B cell (primary cell): ENCODE results near the gene KRT9. TPM values are rescaled to one million over a fixed set of nuclear protein-coding genes. Genes with fewer than 3 reads are reported as not detected.

Experiments used
- ATAC-seq: fragments of 200-7000 bp; cut with Tn5 transposase; one replicate; pipeline ENCODE4 v1.10.0; 2021; ENCODE audit warnings: low read depth, mild to moderate bottlenecking, moderate number of reproducible peaks, moderate library complexity
- CTCF ChIA-PET: fragments of 350-600 bp; sonication (Branson Sonifier 250); formaldehyde crosslinking; loops from one replicate; lab custom pipeline; 2021; ENCODE audit warnings: antibody characterized with exemption, inconsistent platforms; lab: Charles Lee
- POLR2A ChIA-PET: fragments of 350-600 bp; sonication (Branson Sonifier 250); formaldehyde crosslinking; loops from one replicate; lab custom pipeline; 2021; ENCODE audit warnings: antibody characterized with exemption; lab: Charles Lee
- DNase-seq: peaks from one replicate; pipeline ENCODE4 v3.0.0; 2013
- H2AFZ ChIP-seq: 2 replicates; pipeline ENCODE4 v1.6.1; 2012; ENCODE audit warnings: mild to moderate bottlenecking, low read depth, low read length; ENCODE audit not compliant: insufficient read depth, poor library complexity, severe bottlenecking
- H3K27ac ChIP-seq, 2 donors: 1 replicate in 1 of 2; 2 replicates in 1 of 2; pipeline ENCODE4 v1.5.1; 2012 to 2013; ENCODE audit warnings: low read length in 2 of 2, mild to moderate bottlenecking in 2 of 2, moderate library complexity in 1 of 2
- H3K27me3 ChIP-seq, 4 experiments: fragments of 200-600 bp in 1 of 4; sonication (generic) in 1 of 4; replicated peaks in 1 of 4; 1 replicate in 2 of 4; 2 replicates in 2 of 4; pipeline versions ENCODE4 v1.6.1 to v1.7.0; 2013 to 2016; ENCODE audit warnings: low read length in 3 of 4, mild to moderate bottlenecking in 2 of 4, mixed read lengths in 1 of 4, moderate library complexity in 1 of 4; ENCODE audit not compliant: insufficient read depth in 4 of 4, control insufficient read depth in 3 of 4; ENCODE audit errors: control extremely low read depth in 1 of 4
- H3K36me3 ChIP-seq, 2 experiments: replicated peaks in 1 of 2; 1 replicate in 1 of 2; 2 replicates in 1 of 2; pipeline versions ENCODE4 v1.6.1 to v1.7.1; 2013; ENCODE audit warnings: low read length in 1 of 2; ENCODE audit not compliant: insufficient read depth in 2 of 2, control insufficient read depth in 1 of 2; ENCODE audit errors: control extremely low read depth in 1 of 2, extremely low read depth in 1 of 2
- H3K4me1 ChIP-seq, 2 donors: fragments of 200-600 bp in 1 of 2; sonication (generic) in 1 of 2; 1 replicate in 1 of 2; 2 replicates in 1 of 2; pipeline versions ENCODE4 v1.5.1 to v1.6.1; 2013 to 2017; ENCODE audit warnings: low read length in 2 of 2; ENCODE audit not compliant: control insufficient read depth in 2 of 2, insufficient read depth in 2 of 2
- H3K4me2 ChIP-seq: replicated peaks from 2 replicates; pipeline ENCODE3; 2012; ENCODE audit warnings: mild to moderate bottlenecking, low read depth, low read length; ENCODE audit not compliant: poor library complexity, severe bottlenecking
- H3K4me3 ChIP-seq, 5 experiments: fragments of 200-600 bp in 1 of 5; sonication (generic) in 1 of 5; 1 replicate in 3 of 5; 2 replicates in 2 of 5; pipeline versions ENCODE4 v1.5.1 to v1.7.0; 2011 to 2016; ENCODE audit warnings: low read length in 4 of 5, mild to moderate bottlenecking in 4 of 5, low read depth in 2 of 5, control low read depth in 1 of 5, moderate library complexity in 1 of 5; ENCODE audit not compliant: insufficient read depth in 1 of 5; ENCODE audit errors: control extremely low read depth in 1 of 5, extremely low read depth in 1 of 5
- H3K79me2 ChIP-seq: fragments of 200-600 bp; sonication (generic); one replicate; pipeline ENCODE4 v1.6.0; 2016; ENCODE audit warnings: low read length; ENCODE audit not compliant: control insufficient read depth, insufficient read depth
- H3K9ac ChIP-seq: fragments of 200-600 bp; sonication (generic); 2 replicates; pipeline ENCODE4 v1.6.1; 2017; ENCODE audit warnings: mild to moderate bottlenecking, low read length, moderate library complexity
- H3K9me3 ChIP-seq, 3 donors: one replicate each; pipeline versions ENCODE4 v1.6.1 to v1.7.1; 2013; ENCODE audit warnings: low read length in 2 of 3; ENCODE audit not compliant: control insufficient read depth in 2 of 3, insufficient read depth in 1 of 3; ENCODE audit errors: control extremely low read depth in 1 of 3
- H4K20me1 ChIP-seq: 2 replicates; pipeline ENCODE4 v1.6.0; 2012; ENCODE audit warnings: mild to moderate bottlenecking, low read length; ENCODE audit not compliant: insufficient read depth, control insufficient read depth, poor library complexity, severe bottlenecking
- H3K27ac Mint-ChIP-seq: one replicate; pipeline ENCODE4 v1.8.0; 2021; ENCODE audit warnings: mixed read lengths
- H3K27me3 Mint-ChIP-seq: one replicate; pipeline ENCODE4 v1.8.0; 2021; ENCODE audit warnings: mixed read lengths
- H3K4me1 Mint-ChIP-seq: one replicate; pipeline ENCODE4 v1.8.0; 2021; ENCODE audit warnings: mixed read lengths
- H3K4me3 Mint-ChIP-seq: one replicate; pipeline ENCODE4 v1.8.0; 2021; ENCODE audit warnings: mixed read lengths
- H3K9me3 Mint-ChIP-seq: one replicate; pipeline ENCODE4 v1.8.0; 2022; ENCODE audit warnings: mixed read lengths; ENCODE audit not compliant: insufficient read depth
- CTCF ChIP-seq: fragments of 200-600 bp; IDR thresholded peaks from one replicate; pipeline ENCODE4 v1.8.0; 2022; ENCODE audit warnings: antibody characterized with exemption, mild to moderate bottlenecking
- EZH2 ChIP-seq: IDR thresholded peaks from 2 replicates; pipeline ENCODE4 v1.6.1; 2012; ENCODE audit warnings: borderline replicate concordance, low read depth, mild to moderate bottlenecking, moderate library complexity, low read length; ENCODE audit not compliant: insufficient read depth, poor library complexity, severe bottlenecking
- WGBS: methylation state at CpG from one replicate; pipeline ENCODE4 v1.1.5; 2013; ENCODE audit warnings: missing lambda C conversion rate; ENCODE audit not compliant: insufficient coverage; 5-methylcytosine and 5-hydroxymethylcytosine counted together
- intact Hi-C: fragments of 100-400 bp; cut with micrococcal nuclease; formaldehyde crosslinking; loops from one replicate; pipeline ENCODE4 v1.10.0; 2022
- polyA plus RNA-seq: library from polyadenylated mRNA; depleted of rRNA; stranded (reverse); fragments of >200 nt; gene quantifications from 2 replicates; pipeline ENCODE4 v1.2.3, GENCODE V29; 2012
- total RNA-seq, 2 donors: library from RNA; stranded (reverse); fragments of 120-200 nt in 1 of 2; gene quantifications; 1 replicate in 1 of 2; 2 replicates in 1 of 2; pipeline versions ENCODE4 v1.2.3 to v1.2.4, GENCODE V29; 2013 to 2022

KRT9 gene
- total and polyA plus RNA-seq, 2 donors (not counting 1 experiment from before 2014, with no cell fraction given): not detected

DNA sequence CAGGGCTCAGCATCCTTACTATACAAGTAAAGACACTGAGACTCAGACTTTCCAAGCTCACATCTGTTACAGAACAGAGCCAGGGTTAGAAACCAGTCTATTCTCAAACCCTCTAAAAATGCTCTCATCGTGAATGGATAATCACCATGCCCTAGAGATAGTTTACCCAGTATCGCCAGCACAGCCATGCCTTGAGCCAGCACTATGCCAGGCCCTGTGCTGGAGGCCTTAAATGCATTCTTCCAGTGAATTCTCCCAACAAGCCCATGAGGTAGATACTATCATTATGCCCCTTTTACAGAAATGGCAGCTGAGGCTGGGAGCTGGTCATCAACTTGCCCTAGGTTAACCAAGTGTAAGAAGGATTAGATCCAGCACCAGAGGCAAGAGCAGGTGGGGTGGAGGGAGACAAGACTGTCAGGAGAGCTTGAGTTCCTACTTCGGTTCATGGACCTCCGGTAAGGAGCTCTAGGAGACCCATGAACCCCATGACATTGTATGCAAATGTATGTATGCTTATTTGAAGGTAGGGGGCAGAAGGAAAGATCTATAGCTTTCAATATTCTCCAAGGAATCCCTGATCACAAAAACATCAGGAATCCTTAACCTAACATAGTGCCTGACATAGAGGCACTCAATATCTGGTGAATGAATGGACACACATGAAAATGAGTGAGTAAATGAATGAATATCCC lies 9.7 kb upstream of the KRT9 start:
- Histone ChIP-seq H3K9me3 (peaks cover 0 to 10% (median 0%) of the 10 kb centered on the region in 3 donors), H3K4me2 (no peak overlapping the region), H3K27ac (no peak overlapping the region), H2AFZ (no peak overlapping the region), H3K79me2 (no peaks in the 10 kb centered on the region), H3K4me1 (no peaks in the 10 kb centered on the region), H3K4me3 (no peak overlapping the region), H3K9ac (no peak overlapping the region), H3K36me3 (no peaks in the 10 kb centered on the region), H4K20me1 (no peaks in the 10 kb centered on the region), H3K27me3 (peaks cover 0 to 23% (median 10%) of the 10 kb centered on the region in 4 experiments)
- DNase-seq (no peak), ATAC-seq (no peak)
- Mint-ChIP-seq H3K4me3 (no peak overlapping the region), H3K27me3 (peaks cover 50% of the 10 kb centered on the region), H3K27ac (no peak overlapping the region), H3K9me3 (no peaks in the 10 kb centered on the region), H3K4me1 (no peaks in the 10 kb centered on the region)
- CTCF ChIA-PET: interaction anchor here (1.8 kb wide), 1 partner anchor 67 kb away, joined by 5 read pairs; no protein-coding TSS in a partner anchor
- POLR2A ChIA-PET: no interaction called here
- TF ChIP-seq CTCF (no peak), EZH2 (no peak)
- 92% methylated on average over 3 of the region's 4 CpGs for WGBS
- intact Hi-C loops: no loop called here

- Histone ChIP-seq H3K4me2 (no peak overlapping the region), H3K36me3 (no peaks in the 10 kb centered on the region), H3K79me2 (no peaks in the 10 kb centered on the region), H2AFZ (no peak overlapping the region), H3K9ac (no peak overlapping the region), H3K27me3 (peaks cover 0 to 23% (median 10%) of the 10 kb centered on the region in 4 experiments), H3K4me1 (no peaks in the 10 kb centered on the region), H3K4me3 (no peak overlapping the region), H4K20me1 (no peaks in the 10 kb centered on the region), H3K27ac (no peak overlapping the region), H3K9me3 (peaks cover 0 to 10% (median 0%) of the 10 kb centered on the region in 3 donors)
- H3K27me3 Mint-ChIP-seq: peaks cover 55% of the 10 kb centered on the region
- ATAC-seq: no peak
- H3K4me3 Mint-ChIP-seq: no peak overlapping the region
- TF ChIP-seq EZH2 (no peak), CTCF (no peak)
- intact Hi-C loops: no loop called here
- no peak overlapping the region for H3K27ac Mint-ChIP-seq
- 58% methylated on average over 1 of the region's 1 CpG for WGBS
- H3K9me3 Mint-ChIP-seq: no peaks in the 10 kb centered on the region
- H3K4me1 Mint-ChIP-seq: no peaks in the 10 kb centered on the region
- CTCF ChIA-PET: interaction anchor here (1.8 kb wide), 1 partner anchor 68 kb away, joined by 5 read pairs; no protein-coding TSS in a partner anchor
- POLR2A ChIA-PET: no interaction called here
- no peak for DNase-seq
Observed at GRCh38 chr17:41580687-41581365, 9.0 kb upstream of the KRT9 start.
